GM20000 (cell line): ENCODE results near the gene CRY2.

Source experiments
- DNase-seq: peaks from one replicate; pipeline ENCODE4 v3.0.0; 2012; ENCODE audit warnings: low spot score
- TF ChIP-seq, protein P1 (sequence below): IDR thresholded peaks from 2 replicates; pipeline ENCODE4 v1.5.1; 2012; ENCODE audit warnings: mild to moderate bottlenecking, control low read depth; ENCODE audit errors: extremely low read depth, missing control alignments

The CRY2 gene

DNA sequence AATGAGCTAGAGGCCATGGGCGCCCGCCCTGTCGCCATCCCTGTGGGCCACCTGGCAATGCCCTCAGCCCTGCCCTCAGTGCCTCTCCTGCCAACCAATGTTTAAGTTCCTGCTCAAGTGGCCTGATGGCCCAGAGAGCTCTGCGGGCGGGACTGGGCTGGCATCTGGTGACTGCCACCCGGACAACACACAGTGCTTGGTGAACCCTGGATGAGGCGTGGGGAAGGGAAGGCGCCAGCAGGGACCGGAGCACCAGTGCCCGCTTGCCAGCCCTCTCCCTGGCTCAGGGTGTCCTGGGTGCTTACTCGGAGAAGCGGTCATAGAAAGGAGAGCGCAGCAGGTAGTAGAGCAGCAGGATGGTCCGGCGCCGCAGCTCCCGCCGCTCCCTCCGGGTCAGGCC, 66.2 kb downstream of the CRY2 start:
- TF ChIP-seq, protein P1, sequence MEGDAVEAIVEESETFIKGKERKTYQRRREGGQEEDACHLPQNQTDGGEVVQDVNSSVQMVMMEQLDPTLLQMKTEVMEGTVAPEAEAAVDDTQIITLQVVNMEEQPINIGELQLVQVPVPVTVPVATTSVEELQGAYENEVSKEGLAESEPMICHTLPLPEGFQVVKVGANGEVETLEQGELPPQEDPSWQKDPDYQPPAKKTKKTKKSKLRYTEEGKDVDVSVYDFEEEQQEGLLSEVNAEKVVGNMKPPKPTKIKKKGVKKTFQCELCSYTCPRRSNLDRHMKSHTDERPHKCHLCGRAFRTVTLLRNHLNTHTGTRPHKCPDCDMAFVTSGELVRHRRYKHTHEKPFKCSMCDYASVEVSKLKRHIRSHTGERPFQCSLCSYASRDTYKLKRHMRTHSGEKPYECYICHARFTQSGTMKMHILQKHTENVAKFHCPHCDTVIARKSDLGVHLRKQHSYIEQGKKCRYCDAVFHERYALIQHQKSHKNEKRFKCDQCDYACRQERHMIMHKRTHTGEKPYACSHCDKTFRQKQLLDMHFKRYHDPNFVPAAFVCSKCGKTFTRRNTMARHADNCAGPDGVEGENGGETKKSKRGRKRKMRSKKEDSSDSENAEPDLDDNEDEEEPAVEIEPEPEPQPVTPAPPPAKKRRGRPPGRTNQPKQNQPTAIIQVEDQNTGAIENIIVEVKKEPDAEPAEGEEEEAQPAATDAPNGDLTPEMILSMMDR: no peak
- DNase-seq: no peak

- no peak for DNase-seq
- TF ChIP-seq, protein P1: no peak
These were observed 66.8 kb downstream of the CRY2 start for GRCh38 chr11:45913942-45914635.

GRCh38 chr11:45915446-45915845, 68.2 kb downstream of the CRY2 start:
- no peak for DNase-seq
- TF ChIP-seq, protein P1: no peak

DNA sequence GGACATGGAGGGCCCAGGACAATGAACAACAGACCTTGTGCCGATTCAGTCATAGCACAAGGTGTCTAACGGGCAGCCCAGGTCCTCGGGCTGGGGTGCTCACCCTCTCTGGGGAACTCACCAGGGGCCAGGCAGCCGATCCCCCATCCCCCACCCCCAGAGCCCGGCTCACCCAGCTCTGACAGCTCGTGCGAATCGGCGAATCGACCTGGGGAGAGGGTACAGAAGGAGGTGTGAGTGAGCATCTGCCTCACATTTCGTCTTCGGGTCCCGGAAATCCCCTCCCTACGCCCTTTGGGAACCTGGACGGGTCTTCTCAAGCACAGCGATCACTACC, 70.0 kb downstream of the CRY2 start:
- DNase-seq: no peak
- TF ChIP-seq, protein P1: no peak

DNA sequence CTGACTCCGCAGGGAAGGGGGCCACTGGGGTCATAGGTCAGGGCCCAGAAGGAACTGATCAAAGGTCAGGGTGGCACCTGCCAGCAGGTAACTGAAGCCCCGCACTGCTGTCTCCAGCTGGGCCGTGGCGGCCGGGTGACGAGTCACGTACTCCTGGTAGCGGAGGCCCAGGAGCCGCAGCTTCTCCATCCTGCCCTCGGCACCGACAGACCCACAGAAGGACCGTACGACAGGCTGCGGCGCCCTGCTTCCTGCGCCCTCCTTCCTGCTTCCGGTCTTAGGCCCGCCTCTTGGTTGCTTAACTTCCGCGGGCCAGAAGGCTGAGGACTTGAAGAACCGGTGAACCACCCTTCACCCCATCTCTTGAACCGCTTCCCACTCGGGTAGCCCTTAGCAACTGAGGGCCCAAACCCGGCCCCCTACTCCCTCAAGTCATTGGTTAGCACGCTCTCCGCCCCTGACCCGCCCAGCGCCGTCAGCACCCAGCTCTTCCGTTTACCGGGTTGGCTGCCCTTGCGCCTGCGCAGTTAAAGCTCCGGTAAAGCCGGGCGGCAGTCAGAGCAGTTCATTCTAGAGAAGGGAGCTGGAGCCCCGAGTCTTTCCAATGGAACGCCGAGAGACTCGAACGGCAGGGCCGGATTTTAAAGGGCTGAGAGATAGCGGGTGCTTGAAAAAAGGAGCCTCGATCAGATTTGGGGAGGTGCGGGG, 70.5 kb downstream of the CRY2 start, which contains the start of gene PEX16:
Gene PEX16, minus strand, starts transcription at position 255 of the 708 bp plus-strand sequence. Its CDS starts 66 bp downstream, at position 189.
- peak; percentile 98 for DNase-seq
- TF ChIP-seq, protein P1: no peak

GRCh38 chr11:45918331-45918941, 71.2 kb downstream of the CRY2 start:
- TF ChIP-seq, protein P1: no peak
- DNase-seq: peak; percentile 89
